Epithelial cell of proximal tubule (primary cell): Measurements from ENCODE around the gene MRPL24. TPM values are rescaled to one million over a fixed set of nuclear protein-coding genes. Genes with fewer than 3 reads are reported as not detected.

ENCODE experiments used
- DNase-seq: peaks from one replicate; pipeline ENCODE4 v3.0.0-alpha.2; 2011; ENCODE audit warnings: low read depth
- H3K4me3 ChIP-seq: 2 replicates; pipeline ENCODE4 v1.5.1; 2011; ENCODE audit warnings: low read depth, mild to moderate bottlenecking, low read length
- CTCF ChIP-seq: conservative IDR thresholded peaks from 2 replicates; pipeline ENCODE4 v1.5.1; 2012; ENCODE audit warnings: low read depth, mild to moderate bottlenecking, low read length
- total RNA-seq: library from RNA; depleted of rRNA; stranded (reverse); fragments of >200 nt; gene quantifications from 2 replicates; pipeline ENCODE4 v1.2.3, GENCODE V29; 2015

MRPL24 gene
- total RNA-seq, 1 donor from 2014 or later: 47.7 TPM

GRCh38 chr1:156738407-156738806, 2.5 kb downstream of the MRPL24 start:
- DNase-seq: no peak

GRCh38 chr1:156733989-156734584, 6.8 kb downstream of the MRPL24 start:
- H3K4me3 ChIP-seq: no peak overlapping the region
- no peak for TF ChIP-seq CTCF
- DNase-seq: no peak

More at GRCh38 chr1:156738407-156738806, 2.5 kb downstream of the MRPL24 start:
- no peak overlapping the region for H3K4me3 ChIP-seq
- TF ChIP-seq CTCF: no peak

- DNase-seq: no peak
- TF ChIP-seq CTCF: no peak
- H3K4me3 ChIP-seq: peak within 1 kb of the TSS; percentile 100
These were observed 12.1 kb downstream of the MRPL24 start, which contains the start of gene ISG20L2 for GRCh38 chr1:156728599-156729462. ISG20L2 (minus strand) TSS chr1:156728766; CDS start chr1:156727652, 1,114 bp downstream.

GRCh38 chr1:156727926-156728598, 12.8 kb downstream of the MRPL24 start, which contains the start of gene METTL25B:
METTL25B (plus strand) TSS chr1:156728469; CDS start chr1:156729105, 636 bp downstream.
- TF ChIP-seq CTCF: no peak
- H3K4me3 ChIP-seq: peak within 1 kb of the TSS; percentile 100
- DNase-seq: no peak

GRCh38 chr1:156727492-156727891, 13.4 kb downstream of the MRPL24 start:
- DNase-seq: no peak
- TF ChIP-seq CTCF: no peak
- H3K4me3 ChIP-seq: peak overlapping the region; percentile 100

GRCh38 chr1:156726549-156727226, 14.2 kb downstream of the MRPL24 start:
- DNase-seq: no peak
- peak overlapping the region; percentile 100 for H3K4me3 ChIP-seq
- TF ChIP-seq CTCF: peak; percentile 73
